GM18505 (cell line): ENCODE data around the gene ELFN1.

Experiments
- ATAC-seq: cut with Tn5 transposase; IDR thresholded peaks from one replicate; pipeline ENCODE4 v1.9.1; 2021; ENCODE audit not compliant: unreplicated experiment
- POLR2A ChIP-seq: IDR thresholded peaks from 4 replicates; pipeline ENCODE4 v1.6.1; 2011; ENCODE audit warnings: borderline replicate concordance; ENCODE audit not compliant: insufficient read depth, insufficient read length; ENCODE audit errors: extremely low read depth

The ELFN1 gene

GRCh38 chr7:1669954-1670893 is at the start of gene ELFN1:
Gene ELFN1 (plus strand): TSS chr7:1670277. CDS start chr7:1744597, 74,320 bp downstream.
- no peak for ATAC-seq
- TF ChIP-seq POLR2A, result no peak

GRCh38 chr7:1620835-1621234 is 49.2 kb upstream of the ELFN1 start:
- no peak for TF ChIP-seq POLR2A
- ATAC-seq, result no peak

- TF ChIP-seq POLR2A, result no peak
- ATAC-seq, result no peak
Observed at GRCh38 chr7:1621718-1622117, 48.4 kb upstream of the ELFN1 start.

- no peak for TF ChIP-seq POLR2A
- no peak for ATAC-seq
Observed at GRCh38 chr7:1622441-1622840, 47.6 kb upstream of the ELFN1 start.

GRCh38 chr7:1623810-1624209 is 46.3 kb upstream of the ELFN1 start:
- no peak for TF ChIP-seq POLR2A
- no peak for ATAC-seq

GRCh38 chr7:1624999-1625927 is 44.8 kb upstream of the ELFN1 start:
- no peak for ATAC-seq
- TF ChIP-seq POLR2A, result no peak

- no peak for ATAC-seq
- TF ChIP-seq POLR2A, result no peak
Observed at GRCh38 chr7:1626769-1627168, 43.3 kb upstream of the ELFN1 start.

- no peak for ATAC-seq
- TF ChIP-seq POLR2A, result no peak
Observed at GRCh38 chr7:1630700-1631336, 39.3 kb upstream of the ELFN1 start.

GRCh38 chr7:1631678-1632077 is 38.4 kb upstream of the ELFN1 start:
- ATAC-seq, result no peak
- no peak for TF ChIP-seq POLR2A

GRCh38 chr7:1632506-1632905 is 37.6 kb upstream of the ELFN1 start:
- no peak for TF ChIP-seq POLR2A
- no peak for ATAC-seq

GRCh38 chr7:1632916-1633785 is 36.9 kb upstream of the ELFN1 start:
- TF ChIP-seq POLR2A, result no peak
- ATAC-seq, result no peak

- ATAC-seq, result no peak
- TF ChIP-seq POLR2A, result no peak
Observed at GRCh38 chr7:1635401-1635800, 34.7 kb upstream of the ELFN1 start.
